CD4-positive, alpha-beta T cell treated with Interleukin-12 subunit alpha and Interleukin-12 subunit beta, for 1 hour (primary cell): ENCODE results near the gene SEMA3B.
"Not testable (repeated sequence)": the region's sequence is repeated elsewhere in the genome, so short reads cannot be mapped to it uniquely, and the experiment has no call there.

Experiments
- DNase-seq: peaks from one replicate; pipeline ENCODE4 v3.0.0-alpha.2; 2020

The SEMA3B gene

DNA sequence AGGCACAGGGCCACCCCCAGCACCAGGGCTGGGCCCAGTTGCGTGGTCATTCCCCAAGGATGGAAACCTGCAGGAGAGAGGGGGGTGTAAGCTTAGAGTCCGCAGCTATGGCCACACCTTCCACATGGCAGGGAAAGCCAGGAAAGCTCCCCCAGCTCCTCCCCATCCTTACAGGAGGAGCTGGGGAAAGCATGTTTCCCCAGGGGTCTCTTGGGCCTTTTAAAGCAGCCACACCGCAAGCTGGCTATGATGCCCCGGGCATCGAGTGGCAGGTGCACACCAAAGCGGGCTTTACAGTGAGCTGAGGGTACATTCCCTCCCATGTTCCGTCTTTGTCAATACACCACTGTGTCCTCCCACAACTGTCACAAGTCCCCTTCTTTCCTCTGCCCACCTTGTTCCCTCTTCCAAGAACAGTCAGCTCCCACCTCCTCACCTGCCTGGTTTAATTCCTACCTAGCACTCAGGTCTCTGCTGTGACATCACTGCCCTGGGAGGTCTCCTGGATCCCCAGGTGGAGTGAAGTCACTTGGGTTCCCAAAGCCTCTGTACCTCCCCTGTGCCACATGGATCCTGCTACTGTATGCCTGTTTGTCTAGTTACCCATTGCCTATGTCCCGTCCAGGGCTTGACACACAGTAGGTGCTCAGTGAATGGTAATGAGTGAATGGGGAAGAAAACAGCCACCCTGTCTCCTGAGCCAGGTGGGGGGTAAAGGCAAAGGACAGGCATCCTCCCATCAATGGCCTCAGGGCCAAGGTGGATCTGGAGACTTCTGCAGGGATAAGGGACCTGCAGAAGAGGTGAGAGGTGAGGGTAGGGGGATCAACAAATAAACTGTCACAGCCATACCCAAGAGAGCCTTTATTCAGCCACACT is 26.8 kb downstream of the SEMA3B start:
- DNase-seq = no peak

DNA sequence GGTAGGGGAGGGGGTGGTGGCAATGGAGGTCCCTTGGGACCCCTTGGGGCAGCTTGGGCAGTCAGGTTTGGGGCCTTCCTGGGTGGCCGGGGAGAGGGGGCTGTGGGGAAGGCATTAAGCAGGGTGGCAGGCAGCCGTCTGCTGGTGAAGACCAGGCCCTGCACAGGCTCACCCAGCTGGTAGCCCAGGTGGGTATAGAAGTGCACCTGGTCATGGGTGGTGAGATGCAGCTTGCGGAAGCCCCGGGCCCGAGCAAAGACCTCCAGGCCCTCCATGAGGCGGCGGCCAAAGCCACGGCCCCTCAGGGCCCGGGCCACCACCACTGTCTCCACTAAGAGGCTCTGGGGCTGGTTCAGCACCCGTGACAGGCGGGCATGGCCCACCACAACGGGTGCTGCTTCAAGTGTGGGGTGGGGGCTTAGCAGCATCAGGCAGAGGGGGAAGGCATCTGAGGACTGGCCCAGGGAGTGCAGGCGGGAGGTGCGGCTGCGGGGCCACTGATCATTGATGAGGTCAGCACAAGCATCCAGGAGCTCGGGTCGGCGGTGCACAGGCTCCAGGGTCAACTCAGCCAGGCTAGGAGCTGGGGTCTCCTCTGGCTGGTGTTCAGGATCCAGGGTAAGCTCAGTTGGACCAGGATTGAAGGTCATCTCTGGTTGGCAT is 27.9 kb downstream of the SEMA3B start:
- DNase-seq = no peak

DNA sequence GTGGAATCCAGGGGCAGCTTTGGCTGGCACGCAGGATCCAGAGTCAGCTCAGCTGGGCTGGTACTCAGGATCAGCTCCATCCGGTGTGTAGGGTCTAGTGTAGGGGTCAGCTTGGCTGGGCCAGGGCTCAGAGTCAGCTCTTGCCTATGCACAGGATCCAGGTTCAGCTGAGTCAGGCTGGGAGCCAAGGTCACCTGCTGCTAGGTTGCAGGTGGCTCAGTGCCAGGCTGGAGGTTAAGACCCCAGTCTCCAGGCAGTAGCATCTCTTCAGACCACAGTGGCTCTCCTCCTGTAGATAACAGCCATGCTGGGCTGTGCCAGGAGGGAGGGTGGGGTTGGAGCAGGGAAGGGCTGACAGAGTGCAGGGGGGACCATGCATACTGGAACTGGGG is 28.4 kb downstream of the SEMA3B start:
- DNase-seq = no peak

DNA sequence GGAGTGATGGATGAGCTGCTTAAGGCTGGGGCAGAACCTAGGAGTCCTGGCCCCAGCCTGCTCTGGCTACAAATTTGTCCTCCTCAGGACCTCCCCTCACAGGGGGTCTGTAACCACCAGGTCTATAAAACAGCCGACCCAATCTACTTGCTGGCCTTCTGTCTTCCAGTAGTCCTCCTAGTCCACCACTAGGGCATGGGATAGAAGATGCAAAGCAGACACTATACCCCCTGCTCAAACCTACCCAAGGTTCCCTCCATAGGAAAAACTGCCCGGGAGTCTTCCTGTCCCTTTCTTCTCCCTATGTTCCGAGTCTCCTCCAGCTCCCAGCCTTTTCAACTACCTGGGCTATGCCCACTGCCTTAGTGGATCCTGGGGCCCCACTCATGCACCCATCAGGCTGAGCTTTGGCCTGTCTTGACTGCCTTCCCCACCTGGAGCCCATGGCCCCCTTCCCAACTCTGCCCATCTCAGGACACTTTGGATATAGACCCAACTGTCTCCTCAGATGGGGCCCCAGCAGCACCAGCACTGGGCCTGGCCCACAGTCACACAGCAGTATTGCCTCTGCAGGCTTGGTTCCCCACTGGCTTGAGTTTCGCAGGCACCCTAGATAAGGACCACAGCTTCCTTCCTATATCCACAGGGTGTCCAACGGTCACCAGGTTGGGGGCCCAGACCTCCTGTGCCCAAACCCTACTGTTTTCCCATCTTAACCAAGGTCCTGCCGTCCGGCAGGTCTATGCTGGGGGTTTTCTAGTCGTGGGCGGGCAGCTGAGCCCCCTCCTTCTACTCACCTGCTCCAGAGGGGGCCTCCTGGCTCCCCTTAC is 29.2 kb downstream of the SEMA3B start:
- DNase-seq = peak; percentile 21

DNA sequence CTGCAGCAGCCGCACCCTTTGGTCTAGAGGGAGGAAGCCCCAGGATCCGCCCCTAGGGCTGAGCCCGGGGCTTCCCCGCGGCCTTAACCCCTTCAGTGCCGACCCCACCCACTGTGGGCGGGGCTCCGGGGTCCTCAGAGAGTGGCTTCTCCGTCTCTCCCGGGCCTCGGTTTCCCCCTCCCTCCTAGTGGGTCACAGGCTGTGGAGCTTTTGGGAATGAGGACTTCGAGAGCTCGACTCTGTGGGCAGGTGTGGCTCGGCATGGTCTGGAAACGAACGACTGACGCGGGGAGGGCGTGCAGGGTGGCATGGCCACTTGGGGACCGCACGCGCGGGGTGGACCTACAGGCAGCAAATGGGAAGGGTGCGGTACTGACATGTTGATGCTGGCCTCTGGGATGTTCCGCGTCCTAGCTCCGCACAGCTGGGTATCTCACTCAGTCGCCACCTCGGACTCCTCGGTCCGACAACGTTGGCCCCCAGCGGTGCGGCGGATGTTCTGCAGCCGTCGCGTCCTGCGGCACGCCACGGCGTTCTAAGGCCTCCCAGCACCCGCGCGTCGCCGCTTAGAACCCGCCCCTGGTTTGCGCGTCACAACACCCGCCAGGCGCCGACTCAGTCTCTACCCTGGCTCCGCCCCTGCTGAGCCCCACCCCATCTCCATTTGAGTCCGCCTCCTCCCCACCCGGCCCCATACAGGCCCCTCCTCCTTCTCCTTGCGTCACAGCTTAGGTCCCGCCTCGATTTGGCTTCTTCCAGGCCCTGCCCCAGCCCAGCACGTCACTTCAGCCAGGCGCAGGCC is 30.1 kb downstream of the SEMA3B start, which contains the start of the genes HYAL3 and NAA80:
Gene HYAL3 (minus strand): TSS at position 570 of the 802 bp plus-strand sequence. CDS start 3,803 bp downstream, outside the sequence.
Gene NAA80 (minus strand): TSS at position 570 of the 802 bp plus-strand sequence. CDS start 1,942 bp downstream, outside the sequence.
- DNase-seq = peak; percentile 100

DNA sequence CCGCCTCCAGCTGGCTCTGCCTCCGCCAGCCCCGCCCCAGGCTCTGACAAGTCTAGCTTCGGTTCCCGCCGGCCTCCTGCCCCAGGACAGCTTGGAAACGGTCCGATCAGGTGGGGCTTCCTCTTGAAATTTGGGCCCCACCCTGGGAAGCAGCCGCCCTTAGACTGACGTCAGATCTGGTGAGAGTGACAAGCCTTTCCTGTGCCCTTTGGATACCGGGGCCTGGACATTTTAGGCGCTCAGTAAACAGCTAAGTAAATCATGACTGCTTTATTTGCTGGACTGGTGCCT is 30.6 kb downstream of the SEMA3B start:
- DNase-seq = no peak

DNA sequence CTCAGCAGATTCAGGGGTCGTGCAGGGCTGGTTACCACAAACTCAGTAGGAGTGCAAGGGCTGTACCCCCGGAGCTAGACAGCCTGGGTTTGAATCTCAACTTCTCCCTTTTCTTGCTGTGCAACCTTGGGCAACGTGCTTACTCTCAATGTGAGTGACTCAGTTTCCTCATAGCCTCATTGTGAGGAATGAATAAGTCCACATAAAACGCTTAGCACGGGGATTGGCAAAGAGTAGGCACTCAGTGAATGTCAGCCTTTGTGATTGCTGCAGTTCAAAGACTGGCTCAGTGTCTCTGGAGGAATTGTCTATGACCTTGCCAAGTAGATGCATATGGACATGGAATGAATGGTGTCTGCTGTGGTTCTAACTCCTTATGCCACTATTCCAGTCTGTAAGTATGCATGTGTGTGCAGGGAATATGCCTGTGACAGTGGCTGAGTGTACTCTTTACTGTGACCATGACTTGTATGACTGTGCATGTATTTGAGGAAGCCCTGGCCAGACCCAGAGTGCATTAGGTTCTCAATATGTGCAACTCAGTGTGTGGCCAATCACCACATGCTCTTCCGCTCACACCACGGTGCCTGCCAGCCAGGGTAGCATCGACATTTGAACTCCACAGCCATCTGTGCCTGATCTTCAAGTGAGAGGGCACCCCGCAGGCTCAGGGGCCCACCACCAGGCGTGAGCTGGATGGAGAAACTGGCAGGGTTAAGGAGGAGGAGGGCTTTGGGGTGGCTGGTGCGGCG is 31.2 kb downstream of the SEMA3B start:
- peak; percentile 22 for DNase-seq

DNA sequence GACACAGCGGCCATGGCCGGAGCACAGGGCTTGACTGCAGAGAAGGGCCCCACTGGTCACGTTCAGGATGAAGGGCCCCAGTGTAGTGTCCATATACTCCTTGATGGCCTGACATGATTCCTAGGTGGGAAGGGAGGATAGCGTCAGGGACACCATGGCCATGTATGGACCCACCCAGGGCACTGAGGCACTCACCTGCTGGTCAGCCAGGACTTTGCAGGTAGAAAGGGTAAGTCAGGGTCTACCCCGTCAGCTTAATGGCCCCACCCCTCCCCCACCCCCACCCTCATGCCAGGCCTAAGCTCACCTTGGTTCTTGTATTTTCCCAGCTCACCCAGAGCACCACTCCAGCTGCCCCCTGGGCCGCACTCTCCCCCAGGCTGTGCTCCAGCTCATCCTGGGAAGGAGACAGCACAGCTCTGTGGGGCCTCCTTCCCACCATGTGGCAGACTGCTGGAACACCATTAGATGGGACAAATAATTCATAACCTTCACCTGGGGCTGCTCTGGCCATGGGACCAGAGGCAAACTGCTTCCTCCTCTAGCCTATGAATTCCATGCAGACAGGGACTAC is 31.8 kb downstream of the SEMA3B start:
- no peak for DNase-seq

DNA sequence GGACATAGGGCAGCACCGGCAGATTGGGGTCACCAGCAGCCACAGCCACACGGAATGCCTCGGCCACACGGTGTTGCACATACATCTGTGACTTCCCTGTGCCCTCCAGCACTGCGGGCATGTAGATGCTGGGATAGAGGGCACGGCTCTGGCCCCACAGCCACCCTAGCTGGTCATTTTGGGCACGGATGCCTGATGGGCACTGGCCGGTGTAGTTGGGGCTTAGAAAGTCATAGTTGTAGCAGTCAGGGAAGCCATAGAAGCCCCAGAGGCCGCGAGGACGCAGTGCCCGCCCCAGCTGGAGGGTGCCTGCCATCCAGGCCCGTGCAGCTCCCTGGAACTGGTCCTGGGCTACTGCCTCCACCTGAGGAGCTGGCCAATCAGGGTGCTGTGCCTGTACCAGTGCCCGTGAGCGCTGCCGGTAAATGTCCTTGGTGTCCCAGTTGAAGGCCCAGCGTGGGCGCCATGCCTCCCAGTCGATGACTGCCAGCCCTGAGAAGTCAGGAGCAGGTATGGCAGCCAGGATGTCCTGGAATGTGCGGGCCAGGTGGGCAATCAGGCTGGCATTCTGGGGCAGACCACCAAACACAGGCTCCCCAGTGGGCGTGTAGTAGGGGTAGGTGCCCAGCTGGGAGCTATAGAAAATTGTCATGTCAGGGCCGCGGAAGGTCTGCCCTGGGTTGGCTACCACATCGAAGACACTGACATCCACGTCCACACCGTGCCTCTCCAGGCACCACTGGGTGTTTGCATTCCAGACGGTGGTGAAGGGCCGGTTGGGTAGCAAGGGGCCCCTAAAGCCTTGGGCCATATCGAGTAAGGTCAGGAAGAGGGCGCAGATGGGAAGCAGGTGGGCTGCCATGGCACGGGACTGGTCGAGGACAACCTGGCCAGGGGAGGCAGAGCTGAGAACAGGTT is 33.4 kb downstream of the SEMA3B start:
- no peak for DNase-seq

DNA sequence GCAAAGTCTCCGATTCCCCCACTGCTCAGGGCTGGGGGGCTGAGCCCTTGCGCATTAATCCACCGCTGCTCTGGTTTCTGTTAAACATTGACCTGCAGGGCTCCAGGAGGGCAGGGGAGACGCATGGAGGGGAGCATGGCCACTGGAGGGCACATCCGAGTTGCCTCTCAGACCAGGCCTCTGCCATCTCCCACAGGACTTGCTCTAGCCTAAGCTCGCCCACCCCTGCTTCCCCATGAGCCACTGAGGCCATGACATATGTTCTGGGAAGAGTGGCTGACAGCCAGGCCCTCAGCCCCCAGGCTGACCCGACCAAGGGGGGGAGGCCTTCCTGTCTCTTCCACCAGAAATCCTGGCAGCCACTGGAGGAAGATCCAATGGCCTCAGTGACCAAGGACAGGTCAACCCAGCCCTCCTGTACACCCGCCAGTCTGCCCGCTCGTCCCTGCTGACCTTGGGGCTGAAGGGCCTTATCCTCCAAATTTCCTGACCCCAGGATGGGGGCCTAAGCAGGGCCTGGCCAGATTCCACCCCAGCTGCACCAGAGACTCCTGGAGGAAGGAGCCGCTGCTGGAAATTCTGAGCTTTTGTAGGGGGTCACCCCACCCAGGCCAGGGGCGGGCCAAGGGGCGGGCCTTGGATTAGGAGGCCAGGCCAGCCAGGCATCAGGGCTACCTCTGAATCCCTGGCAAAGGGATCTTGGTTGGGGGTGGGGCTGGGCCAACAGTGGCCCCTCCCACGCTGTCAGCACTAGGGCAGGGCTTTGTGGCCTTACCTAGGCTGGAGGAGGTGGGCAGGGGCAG is 34.3 kb downstream of the SEMA3B start, which contains the start of gene HYAL1:
Gene HYAL1 (minus strand): TSS at position 562 of the 803 bp plus-strand sequence. CDS start 618 bp downstream, outside the sequence.
- DNase-seq = no peak

DNA sequence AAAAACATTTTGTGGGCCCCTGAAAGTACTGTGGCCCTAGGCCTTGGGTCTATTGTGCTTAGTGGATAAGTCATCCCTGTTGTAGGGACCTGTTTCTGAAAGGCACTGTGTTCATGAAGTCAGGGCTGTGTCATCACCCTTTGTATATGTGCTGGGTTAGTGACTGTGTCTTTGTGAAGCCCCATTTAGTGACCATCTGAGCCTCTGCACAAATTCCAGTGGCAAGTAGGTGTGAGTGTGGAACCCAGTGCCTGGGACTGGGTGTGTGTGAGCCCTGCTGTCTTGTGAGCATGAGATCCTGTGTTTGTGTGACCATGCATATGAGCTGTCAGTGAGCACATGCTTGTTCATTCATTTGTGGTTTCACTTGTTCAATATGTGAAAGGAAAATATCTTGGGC is 35.7 kb downstream of the SEMA3B start:
- no peak for DNase-seq

DNA sequence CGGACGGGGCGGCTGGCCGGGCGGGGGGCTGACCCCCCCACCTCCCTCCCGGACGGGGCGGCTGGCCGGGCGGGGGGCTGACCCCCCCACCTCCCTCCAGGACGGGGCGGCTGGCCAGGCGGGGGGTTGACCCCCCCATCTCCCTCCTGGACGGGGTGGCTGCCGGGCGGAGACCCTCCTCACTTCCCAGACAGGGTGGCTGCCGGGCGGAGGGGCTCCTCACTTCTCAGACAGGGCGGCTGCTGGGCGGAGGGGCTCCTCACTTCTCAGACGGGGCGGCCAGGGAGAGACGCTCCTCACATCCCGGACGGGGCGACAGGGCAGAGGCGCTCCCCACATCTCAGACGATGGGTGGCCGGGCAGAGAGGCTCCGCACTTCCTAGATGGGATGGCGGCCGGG is 43.1 kb downstream of the SEMA3B start:
- not testable (repeated sequence) for DNase-seq

DNA sequence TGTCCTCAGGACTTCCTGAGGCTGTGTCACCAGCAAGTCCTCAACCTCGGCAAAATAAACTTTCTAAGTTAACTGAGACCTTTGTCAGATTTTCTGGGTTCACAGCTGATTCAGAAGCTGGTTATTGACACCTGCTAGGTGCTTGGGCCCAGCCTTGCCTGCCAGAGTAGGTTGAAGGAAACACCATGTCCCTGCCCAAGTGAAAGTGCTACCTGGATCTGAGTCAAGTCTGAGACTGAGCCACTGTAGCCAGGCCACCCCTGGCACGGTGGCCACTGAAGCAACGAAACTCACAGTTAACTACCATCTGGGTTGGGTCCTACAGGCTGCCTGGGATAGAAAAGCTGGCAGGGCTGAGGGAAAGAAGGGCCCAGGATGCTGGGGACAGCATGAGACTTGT is 45.4 kb downstream of the SEMA3B start:
- DNase-seq = no peak

DNA sequence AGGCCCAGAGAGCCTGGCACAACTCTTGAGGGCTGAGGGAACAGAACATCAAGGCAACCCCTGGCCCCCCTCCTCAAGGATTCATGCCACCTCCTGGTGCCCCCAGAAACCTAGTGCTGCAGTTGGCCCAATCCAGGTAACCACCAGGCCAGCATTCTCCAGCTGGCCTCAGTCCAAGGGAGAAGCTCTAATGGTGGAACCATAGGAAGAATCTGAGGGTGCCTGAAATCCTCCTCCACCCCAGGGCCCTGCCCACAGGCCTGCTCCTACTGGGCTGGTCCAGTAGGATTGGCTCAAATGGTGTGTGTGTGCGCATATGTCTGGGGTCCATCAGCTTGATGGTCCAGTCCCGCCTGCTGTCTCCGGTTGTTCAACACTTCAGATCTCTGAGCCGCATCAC is 45.9 kb downstream of the SEMA3B start:
- DNase-seq = no peak

DNA sequence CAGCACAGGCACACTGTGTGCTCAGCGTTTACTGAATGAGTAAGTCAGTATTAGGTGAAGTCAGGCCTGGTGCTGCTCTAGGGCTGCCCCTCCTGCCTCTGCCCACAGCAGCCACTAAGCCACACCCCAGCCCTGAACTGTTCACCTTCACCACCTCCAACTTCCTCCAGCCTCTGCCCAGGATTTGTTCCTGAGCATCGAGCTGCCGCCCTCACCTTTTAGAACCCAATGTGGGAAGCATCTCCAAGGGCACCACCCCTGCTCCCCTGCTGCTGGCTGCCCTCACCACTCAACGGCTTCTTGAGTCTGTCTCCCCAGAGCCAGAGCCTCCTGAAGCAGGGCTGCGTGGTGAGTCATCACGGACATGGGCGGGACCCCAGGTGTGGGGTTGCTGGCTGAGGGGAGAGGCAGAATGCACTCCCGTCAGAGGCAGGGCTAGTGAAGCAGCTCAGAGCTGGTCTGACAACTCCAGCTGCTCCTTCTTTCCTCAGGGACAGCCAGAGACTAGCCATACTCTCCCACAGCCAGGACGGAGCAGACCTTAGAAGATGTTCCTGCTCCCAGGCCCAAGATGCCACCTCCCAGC is 47.8 kb downstream of the SEMA3B start:
- DNase-seq = peak; percentile 80

DNA sequence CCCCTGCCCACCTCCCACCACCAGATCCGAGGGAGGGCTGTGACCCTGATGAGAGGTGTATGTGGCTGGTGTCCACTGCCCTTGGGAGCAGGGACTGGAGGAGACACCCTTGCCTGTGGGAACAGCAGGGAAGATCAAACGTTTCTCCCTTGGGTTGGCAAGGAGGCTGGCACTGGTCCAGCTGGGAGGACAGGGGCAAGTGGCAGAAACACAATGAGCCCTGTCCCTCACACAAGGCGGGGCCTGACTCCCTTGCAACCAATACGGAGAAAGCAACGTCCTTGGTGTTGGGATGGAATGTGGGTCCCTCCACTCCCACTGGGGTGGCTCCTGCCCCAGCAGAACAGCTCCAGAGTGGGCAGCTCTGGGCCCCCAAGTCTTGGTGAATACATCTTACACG is 48.4 kb downstream of the SEMA3B start:
- DNase-seq = no peak

DNA sequence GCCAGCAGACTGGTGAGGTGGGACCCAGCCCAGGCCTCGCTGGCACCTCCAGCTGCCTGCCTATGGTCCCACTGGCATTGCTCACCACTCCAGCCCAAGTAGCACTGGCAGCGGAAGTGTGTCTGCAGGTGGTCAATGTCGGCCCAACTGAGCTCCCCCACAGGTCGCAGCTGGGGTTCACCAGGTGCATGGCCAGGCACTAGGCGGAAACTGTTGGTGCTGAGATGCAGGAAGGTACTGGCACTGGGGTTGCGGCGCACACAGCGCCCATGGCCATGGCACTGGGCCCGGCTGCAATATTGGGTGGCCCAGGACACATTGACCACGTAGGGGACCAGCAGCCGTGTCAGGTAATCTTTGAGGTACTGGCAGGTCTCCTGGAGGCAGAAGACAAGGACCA is 49.2 kb downstream of the SEMA3B start:
- no peak for DNase-seq

DNA sequence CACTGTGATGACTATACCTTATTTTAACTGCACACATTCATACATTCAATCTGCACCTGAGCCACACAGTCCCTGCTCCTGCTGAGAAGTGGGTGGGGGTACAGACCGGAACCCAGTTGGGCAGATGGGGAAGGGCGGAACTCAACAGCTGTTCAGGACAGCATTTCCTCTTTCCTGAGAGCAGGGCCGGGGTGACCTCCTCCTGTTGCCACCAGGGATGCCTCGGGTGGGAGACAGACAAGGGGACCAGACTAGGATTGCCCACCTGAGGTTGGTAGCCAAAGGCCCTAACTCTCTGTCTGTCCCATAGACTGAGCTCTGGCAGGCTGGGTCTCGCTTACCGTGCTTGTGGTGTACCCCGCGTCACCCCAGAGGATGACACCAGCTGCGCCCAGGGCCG is 49.7 kb downstream of the SEMA3B start:
- no peak for DNase-seq
